Kidney epithelial cell (primary cell): ENCODE data around the gene DSCAML1. TPM values are rescaled to one million over a fixed set of nuclear protein-coding genes. Genes with fewer than 3 reads are reported as not detected.

ENCODE experiments used
- DNase-seq: peaks from one replicate; pipeline ENCODE4 v3.0.0-alpha.2; 2010; ENCODE audit warnings: low read depth
- H3K27me3 ChIP-seq: 2 replicates; pipeline ENCODE4 v1.6.0; 2011; ENCODE audit warnings: low read length; ENCODE audit not compliant: control insufficient read depth, insufficient read depth
- H3K36me3 ChIP-seq: 2 replicates; pipeline ENCODE4 v1.5.1; 2011; ENCODE audit warnings: low read length; ENCODE audit not compliant: control insufficient read depth, insufficient read depth
- H3K4me3 ChIP-seq: 2 replicates; pipeline ENCODE4 v1.5.1; 2011; ENCODE audit warnings: low read depth, mild to moderate bottlenecking, control low read depth, low read length
- total RNA-seq: library from RNA; depleted of rRNA; stranded (reverse); fragments of >200 nt; gene quantifications from 2 replicates; pipeline ENCODE4 v1.2.3, GENCODE V29; 2015
- TF ChIP-seq, protein P1 (sequence below): IDR thresholded peaks from 2 replicates; pipeline ENCODE4 v1.5.1; 2011; ENCODE audit warnings: mild to moderate bottlenecking, moderate library complexity, low read length, control low read depth, inconsistent platforms; ENCODE audit not compliant: insufficient read depth, poor library complexity, severe bottlenecking

The DSCAML1 gene
- total RNA-seq, 1 donor from 2014 or later: 3.1 TPM

DNA sequence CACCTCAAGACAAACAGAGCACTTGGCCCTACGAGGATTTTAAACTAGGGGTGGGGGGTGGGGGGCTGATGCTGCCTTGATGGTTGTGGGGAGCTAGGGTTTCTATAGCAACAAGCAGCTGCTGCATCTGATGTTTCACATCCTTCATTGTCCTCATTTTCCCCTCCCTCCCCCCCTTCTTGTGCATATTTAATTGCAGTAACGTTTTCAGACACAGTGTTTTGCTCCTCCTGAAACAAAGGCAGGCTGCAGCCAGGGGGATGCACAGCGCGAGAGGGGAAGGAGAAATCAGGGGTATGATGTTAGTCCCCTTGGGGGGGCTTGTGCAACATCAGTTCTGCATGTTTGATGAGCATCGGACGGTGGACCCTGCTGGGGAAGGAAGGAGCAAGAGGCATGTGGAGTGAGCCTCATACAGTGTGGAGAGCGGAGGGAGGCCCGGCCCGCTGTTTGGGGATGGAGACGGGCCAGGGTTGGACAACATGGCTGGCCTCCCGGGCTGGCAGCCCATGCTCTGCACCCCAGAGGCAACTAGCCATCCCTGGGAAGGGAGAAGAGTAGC is 261.1 kb downstream of the DSCAML1 start:
- DNase-seq: no peak
- TF ChIP-seq, protein P1, sequence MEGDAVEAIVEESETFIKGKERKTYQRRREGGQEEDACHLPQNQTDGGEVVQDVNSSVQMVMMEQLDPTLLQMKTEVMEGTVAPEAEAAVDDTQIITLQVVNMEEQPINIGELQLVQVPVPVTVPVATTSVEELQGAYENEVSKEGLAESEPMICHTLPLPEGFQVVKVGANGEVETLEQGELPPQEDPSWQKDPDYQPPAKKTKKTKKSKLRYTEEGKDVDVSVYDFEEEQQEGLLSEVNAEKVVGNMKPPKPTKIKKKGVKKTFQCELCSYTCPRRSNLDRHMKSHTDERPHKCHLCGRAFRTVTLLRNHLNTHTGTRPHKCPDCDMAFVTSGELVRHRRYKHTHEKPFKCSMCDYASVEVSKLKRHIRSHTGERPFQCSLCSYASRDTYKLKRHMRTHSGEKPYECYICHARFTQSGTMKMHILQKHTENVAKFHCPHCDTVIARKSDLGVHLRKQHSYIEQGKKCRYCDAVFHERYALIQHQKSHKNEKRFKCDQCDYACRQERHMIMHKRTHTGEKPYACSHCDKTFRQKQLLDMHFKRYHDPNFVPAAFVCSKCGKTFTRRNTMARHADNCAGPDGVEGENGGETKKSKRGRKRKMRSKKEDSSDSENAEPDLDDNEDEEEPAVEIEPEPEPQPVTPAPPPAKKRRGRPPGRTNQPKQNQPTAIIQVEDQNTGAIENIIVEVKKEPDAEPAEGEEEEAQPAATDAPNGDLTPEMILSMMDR: no peak
- Histone ChIP-seq H3K36me3 (no peaks in the 10 kb centered on the region), H3K27me3 (peaks cover 28% of the 10 kb centered on the region), H3K4me3 (no peak overlapping the region)

DNA sequence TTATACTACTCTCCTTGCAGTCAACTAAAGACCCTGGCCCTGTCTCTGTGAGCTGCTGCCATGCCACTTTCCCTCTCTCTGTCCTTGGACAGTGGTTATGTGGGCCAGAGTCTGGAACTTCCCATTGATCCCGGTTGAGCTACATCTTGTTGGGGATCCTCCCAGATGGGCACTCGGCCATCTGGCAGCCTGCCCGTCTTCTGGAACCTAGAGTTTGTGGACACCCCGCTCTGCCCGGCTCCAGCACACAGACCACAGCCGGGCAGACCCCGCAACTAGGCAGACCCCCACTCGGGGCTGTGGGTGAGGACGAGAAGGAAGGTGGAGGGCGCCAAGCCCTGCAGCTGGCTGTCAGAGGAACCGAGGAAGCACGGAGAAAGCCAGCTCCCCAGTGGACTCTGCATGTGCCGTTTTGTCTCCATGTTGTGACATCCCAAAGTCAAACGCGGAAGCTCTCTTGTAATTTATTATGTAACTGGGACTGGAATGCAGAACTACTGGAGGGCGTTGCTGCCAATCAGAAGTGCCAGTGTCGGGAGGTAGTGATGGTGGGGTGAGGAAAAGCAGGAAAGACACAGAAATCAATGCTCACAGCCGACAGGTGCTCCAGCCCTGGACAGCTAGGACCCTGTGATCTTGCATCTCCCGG is 261.7 kb downstream of the DSCAML1 start:
- DNase-seq: no peak
- Histone ChIP-seq H3K36me3 (no peaks in the 10 kb centered on the region), H3K4me3 (no peak overlapping the region), H3K27me3 (peaks cover 28% of the 10 kb centered on the region)
- TF ChIP-seq, protein P1: no peak

DNA sequence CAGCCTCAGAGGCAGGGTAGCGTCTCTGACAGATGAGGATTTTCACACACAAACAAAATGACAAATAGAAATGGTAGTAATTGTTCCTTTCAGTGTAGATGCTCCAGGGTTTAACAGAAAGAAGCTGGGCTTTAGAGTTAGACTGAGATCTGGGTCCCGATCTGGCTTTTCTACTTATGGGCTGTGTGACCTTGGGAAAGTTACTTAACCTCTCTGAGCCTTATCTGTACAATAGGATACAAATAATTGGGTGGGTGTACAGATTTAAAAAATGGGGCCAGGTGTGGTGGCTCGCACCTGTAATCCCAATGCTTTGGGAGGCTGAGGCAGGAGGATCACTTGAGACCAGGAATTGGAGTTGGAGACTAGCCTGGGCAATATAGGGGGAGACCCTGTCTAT is 264.4 kb downstream of the DSCAML1 start:
- TF ChIP-seq, protein P1: no peak
- Histone ChIP-seq H3K36me3 (no peaks in the 10 kb centered on the region), H3K27me3 (peaks cover 25% of the 10 kb centered on the region), H3K4me3 (no peak overlapping the region)
- no peak for DNase-seq

DNA sequence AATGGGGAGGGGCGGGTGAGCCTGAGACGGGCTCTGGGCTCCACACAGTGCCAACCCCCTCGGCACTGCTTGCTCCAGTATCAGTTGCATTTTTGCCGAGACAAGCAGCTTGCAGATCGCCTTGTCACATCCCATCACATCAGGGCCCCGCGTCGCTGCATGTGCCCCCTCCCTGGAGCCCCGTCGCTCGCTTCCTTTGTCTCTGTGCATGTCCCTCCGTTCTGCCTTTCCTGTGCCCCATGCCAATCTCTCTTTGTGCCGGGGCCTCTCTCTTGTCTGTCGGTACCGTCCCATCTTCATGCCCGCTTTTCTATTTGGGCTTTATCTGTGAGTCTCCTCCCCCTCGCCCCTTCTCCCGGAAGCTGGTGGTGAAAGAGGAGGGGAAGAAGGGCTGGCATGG is 267.2 kb downstream of the DSCAML1 start:
- DNase-seq: no peak
- Histone ChIP-seq H3K36me3 (no peaks in the 10 kb centered on the region), H3K27me3 (peaks cover 10% of the 10 kb centered on the region), H3K4me3 (no peak overlapping the region)
- TF ChIP-seq, protein P1: no peak

DNA sequence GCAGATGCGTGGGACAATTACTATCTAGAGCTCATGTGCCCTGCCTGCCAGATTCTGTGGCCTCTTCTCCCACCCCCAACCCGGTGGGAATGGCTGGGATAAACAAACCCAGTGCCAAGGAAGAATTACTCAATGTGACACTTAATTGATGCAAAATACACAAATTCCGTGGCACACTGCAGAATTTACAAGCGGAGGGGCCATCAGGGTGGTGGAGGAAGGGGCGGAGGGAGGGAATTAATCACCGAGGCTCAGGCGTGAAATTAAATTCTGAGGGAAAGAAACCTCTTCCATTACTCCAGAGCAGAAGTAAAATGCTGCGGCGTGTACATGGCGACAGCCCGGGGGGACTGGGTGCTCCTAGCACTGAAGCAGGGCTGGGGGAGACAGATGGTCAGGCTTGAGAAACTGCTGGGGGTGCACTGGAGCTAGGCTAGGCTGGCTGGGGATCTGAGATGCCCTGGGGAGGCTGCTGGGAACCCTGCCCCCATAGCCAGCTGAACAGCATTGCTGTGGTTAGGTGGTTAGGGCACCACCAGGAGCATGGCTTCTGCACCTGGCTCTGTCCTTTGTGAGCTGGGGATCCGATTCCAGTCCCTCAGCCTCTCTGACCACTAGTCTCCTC is 268.8 kb downstream of the DSCAML1 start:
- Histone ChIP-seq H3K36me3 (no peaks in the 10 kb centered on the region), H3K4me3 (no peak overlapping the region), H3K27me3 (peaks cover 5% of the 10 kb centered on the region)
- TF ChIP-seq, protein P1: no peak
- DNase-seq: no peak
